Ishikawa (cell line): Measurements from ENCODE around the gene TBC1D22A.
A peak's percentile ranks its signal among the peaks of the same experiment; 100 is the strongest.

Experiments used
- CEBPB ChIP-seq: IDR thresholded peaks from 2 replicates; pipeline ENCODE4 v1.6.1; 2012
- CREB1 ChIP-seq: IDR thresholded peaks from 2 replicates; pipeline ENCODE4 v1.6.1; 2012; ENCODE audit warnings: low read depth
- EGR1 ChIP-seq: IDR thresholded peaks from 2 replicates; pipeline ENCODE4 v1.6.1; 2012
- EP300 ChIP-seq: IDR thresholded peaks from 2 replicates; pipeline ENCODE4 v1.6.1; 2012; ENCODE audit warnings: borderline replicate concordance
- FOXM1 ChIP-seq: IDR thresholded peaks from 2 replicates; pipeline ENCODE4 v1.6.1; 2012; ENCODE audit warnings: low read depth, borderline replicate concordance
- NFIC ChIP-seq: IDR thresholded peaks from 2 replicates; pipeline ENCODE4 v1.6.1; 2012
- RAD21 ChIP-seq: IDR thresholded peaks from 2 replicates; pipeline ENCODE4 v1.6.1; 2012; ENCODE audit warnings: low read depth
- TAF1 ChIP-seq: IDR thresholded peaks from 2 replicates; pipeline ENCODE4 v1.6.1; 2012; ENCODE audit warnings: low read depth, mild to moderate bottlenecking
- TCF12 ChIP-seq: IDR thresholded peaks from 2 replicates; pipeline ENCODE4 v1.6.1; 2012; ENCODE audit warnings: low read depth
- TEAD4 ChIP-seq: IDR thresholded peaks from 2 replicates; pipeline ENCODE4 v1.6.1; 2012
- YY1 ChIP-seq: IDR thresholded peaks from 2 replicates; pipeline ENCODE4 v1.6.1; 2012; ENCODE audit warnings: low read depth
- ZBTB7A ChIP-seq: IDR thresholded peaks from 2 replicates; pipeline ENCODE4 v1.6.1; 2012; ENCODE audit warnings: low read depth
- TF ChIP-seq, protein P1 (sequence below): IDR thresholded peaks from 2 replicates; pipeline ENCODE4 v1.6.1; 2012
- TF ChIP-seq, protein P2 (sequence below): IDR thresholded peaks from 2 replicates; pipeline ENCODE4 v1.6.1; 2012
- TF ChIP-seq, protein P3 (sequence below): IDR thresholded peaks from 2 replicates; pipeline ENCODE4 v1.6.1; 2012; ENCODE audit warnings: low read depth, mild to moderate bottlenecking

TBC1D22A gene

GRCh38 chr22:46803031-46803880 lies 40.8 kb downstream of the TBC1D22A start:
- peak; percentile 82 for TF ChIP-seq RAD21
- TF ChIP-seq, protein P1, sequence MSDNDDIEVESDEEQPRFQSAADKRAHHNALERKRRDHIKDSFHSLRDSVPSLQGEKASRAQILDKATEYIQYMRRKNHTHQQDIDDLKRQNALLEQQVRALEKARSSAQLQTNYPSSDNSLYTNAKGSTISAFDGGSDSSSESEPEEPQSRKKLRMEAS = no peak

DNA sequence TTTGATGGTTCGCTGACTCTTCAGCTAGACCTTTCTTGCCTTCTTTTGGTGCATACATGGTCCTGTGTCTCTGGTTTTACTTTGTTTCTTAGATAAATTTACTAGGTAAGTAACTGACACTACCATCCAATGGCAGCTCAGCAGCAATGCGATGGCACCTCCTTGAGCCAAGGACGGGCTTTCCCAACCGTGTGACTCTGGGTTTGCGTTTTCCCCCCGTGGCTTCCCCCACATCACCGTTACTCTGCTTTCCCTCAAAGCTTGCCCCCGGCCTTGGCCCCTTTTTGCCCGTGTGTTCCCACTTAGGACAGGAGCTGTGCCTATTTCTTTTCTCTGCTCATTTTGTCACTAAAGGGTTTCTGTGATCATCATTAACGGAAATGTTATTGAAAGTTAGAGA lies 41.5 kb downstream of the TBC1D22A start:
- no peak for TF ChIP-seq TCF12

DNA sequence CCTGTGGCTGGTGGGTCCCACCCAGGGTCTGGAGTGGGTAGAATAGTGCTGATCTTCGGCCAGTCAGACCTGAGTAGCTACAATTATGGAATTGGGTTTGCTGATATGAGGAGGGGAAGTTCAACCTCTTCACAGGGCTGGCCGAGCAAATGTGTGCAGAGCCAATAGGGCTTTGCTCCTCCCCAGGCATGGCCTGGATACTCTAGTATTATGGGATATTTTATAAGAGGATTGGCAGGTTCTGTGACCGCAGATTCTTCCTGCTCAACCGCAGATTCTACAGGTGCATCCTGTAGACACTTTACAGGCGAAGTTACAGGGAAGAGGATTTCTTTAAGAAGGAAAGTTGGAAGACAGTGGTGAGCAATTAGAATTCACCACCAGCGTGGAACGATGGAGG lies 44.3 kb downstream of the TBC1D22A start:
- TF ChIP-seq, protein P1 = no peak
- TF ChIP-seq RAD21 (no peak), EGR1 (no peak), TCF12 (no peak)
- TF ChIP-seq, protein P2, sequence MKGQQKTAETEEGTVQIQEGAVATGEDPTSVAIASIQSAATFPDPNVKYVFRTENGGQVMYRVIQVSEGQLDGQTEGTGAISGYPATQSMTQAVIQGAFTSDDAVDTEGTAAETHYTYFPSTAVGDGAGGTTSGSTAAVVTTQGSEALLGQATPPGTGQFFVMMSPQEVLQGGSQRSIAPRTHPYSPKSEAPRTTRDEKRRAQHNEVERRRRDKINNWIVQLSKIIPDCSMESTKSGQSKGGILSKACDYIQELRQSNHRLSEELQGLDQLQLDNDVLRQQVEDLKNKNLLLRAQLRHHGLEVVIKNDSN = no peak

DNA sequence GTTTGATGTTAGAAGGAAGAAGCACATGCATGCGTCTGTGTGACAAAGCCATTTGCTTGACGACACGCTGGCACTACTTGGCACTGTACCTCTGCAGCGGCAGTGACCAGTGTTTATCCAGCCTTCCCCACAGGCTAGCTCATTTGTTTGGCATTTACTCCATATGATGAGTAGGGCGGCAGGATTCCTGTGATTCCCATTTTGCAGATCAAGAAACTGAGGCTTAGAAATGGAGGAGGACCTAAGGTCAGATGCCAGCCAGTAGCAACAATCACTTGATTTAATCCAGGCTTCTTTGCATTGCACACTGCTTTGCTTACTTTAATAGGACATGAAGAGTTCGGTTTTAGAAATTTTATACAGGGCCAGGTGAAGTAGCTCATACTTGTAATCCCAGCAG lies 45.0 kb downstream of the TBC1D22A start:
- TF ChIP-seq ZBTB7A = no peak
- TF ChIP-seq CREB1 = no peak
- no peak for TF ChIP-seq NFIC

DNA sequence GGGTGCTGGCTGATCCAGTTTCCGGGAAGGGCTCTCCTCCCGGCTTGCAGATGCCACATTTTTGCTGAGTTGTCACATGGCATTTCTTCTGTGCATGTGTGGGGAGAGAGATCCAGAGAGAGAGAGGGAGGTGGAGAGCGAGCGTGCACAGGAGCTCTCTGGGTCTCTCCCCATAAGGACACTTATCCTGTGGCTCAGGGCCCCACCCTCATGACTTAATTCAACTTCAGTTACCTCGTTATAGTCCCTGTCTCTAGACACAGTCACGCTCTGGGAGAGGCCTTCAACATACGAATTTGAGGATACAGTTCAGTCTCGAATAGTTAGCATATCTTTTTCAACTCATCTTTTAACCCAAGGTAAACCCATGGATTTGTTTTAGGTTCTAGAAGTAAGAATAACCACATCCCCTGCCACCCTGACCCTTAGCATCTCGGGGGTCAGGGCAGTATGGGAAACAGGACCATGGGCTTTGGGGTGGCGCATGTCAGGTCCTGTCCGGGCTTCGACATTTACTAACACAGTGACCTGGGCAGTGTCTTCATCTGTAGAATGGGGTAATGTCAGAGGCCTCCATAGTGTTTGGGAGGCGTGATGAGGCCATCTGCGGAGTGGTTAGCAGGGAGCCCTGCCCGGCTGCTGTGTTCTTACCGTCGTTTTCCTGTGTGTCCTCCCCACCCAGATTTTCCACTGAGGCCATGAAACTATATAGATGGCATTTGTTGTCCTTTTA lies 46.9 kb downstream of the TBC1D22A start:
- TF ChIP-seq, protein P2 = no peak
- TF ChIP-seq YY1 (no peak), ZBTB7A (no peak), EP300 (no peak), EGR1 (no peak), TEAD4 (no peak), CEBPB (no peak), FOXM1 (no peak), TAF1 (no peak), NFIC (no peak), RAD21 (no peak), TCF12 (no peak), CREB1 (no peak)
- TF ChIP-seq, protein P3, sequence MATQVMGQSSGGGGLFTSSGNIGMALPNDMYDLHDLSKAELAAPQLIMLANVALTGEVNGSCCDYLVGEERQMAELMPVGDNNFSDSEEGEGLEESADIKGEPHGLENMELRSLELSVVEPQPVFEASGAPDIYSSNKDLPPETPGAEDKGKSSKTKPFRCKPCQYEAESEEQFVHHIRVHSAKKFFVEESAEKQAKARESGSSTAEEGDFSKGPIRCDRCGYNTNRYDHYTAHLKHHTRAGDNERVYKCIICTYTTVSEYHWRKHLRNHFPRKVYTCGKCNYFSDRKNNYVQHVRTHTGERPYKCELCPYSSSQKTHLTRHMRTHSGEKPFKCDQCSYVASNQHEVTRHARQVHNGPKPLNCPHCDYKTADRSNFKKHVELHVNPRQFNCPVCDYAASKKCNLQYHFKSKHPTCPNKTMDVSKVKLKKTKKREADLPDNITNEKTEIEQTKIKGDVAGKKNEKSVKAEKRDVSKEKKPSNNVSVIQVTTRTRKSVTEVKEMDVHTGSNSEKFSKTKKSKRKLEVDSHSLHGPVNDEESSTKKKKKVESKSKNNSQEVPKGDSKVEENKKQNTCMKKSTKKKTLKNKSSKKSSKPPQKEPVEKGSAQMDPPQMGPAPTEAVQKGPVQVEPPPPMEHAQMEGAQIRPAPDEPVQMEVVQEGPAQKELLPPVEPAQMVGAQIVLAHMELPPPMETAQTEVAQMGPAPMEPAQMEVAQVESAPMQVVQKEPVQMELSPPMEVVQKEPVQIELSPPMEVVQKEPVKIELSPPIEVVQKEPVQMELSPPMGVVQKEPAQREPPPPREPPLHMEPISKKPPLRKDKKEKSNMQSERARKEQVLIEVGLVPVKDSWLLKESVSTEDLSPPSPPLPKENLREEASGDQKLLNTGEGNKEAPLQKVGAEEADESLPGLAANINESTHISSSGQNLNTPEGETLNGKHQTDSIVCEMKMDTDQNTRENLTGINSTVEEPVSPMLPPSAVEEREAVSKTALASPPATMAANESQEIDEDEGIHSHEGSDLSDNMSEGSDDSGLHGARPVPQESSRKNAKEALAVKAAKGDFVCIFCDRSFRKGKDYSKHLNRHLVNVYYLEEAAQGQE = no peak
- TF ChIP-seq, protein P1 = no peak

GRCh38 chr22:46810856-46811786 lies 48.7 kb downstream of the TBC1D22A start:
- TF ChIP-seq, protein P1 = no peak
- TF ChIP-seq NFIC (no peak), CEBPB (no peak), TAF1 (no peak), YY1 (no peak), TEAD4 (no peak), ZBTB7A (no peak), TCF12 (no peak), FOXM1 (no peak), RAD21 (no peak), EP300 (no peak), CREB1 (no peak), EGR1 (no peak)
- TF ChIP-seq, protein P3 = no peak
- TF ChIP-seq, protein P2 = no peak
